ENCODE measurements around the gene CFAP100. TPM values are rescaled to one million over a fixed set of nuclear protein-coding genes. Genes with fewer than 3 reads are reported as not detected.

Gene CFAP100
- total RNA-seq, 1 experiment from 2014 or later = not detected

GRCh38 chr3:126421573-126422119, 26.9 kb downstream of the CFAP100 start:
- DNase-seq (ENCODE audit: low read depth) = no peak

- DNase-seq (ENCODE audit: low read depth) = no peak
Measured at GRCh38 chr3:126422121-126422520, 27.4 kb downstream of the CFAP100 start.

- DNase-seq (ENCODE audit: low read depth) = no peak
Measured at GRCh38 chr3:126422571-126423091, 27.9 kb downstream of the CFAP100 start.

- DNase-seq (ENCODE audit: low read depth) = no peak
Measured at GRCh38 chr3:126423191-126424038, 28.7 kb downstream of the CFAP100 start.

- DNase-seq (ENCODE audit: low read depth) = no peak
Measured at GRCh38 chr3:126424039-126424717, 29.5 kb downstream of the CFAP100 start.

- no peak for DNase-seq (ENCODE audit: low read depth)
Measured at GRCh38 chr3:126424751-126425150, 30.0 kb downstream of the CFAP100 start.

GRCh38 chr3:126431103-126431534, 36.4 kb downstream of the CFAP100 start:
- no peak for DNase-seq (ENCODE audit: low read depth)

- DNase-seq (ENCODE audit: low read depth) = peak; percentile 27
Measured at GRCh38 chr3:126432361-126433104, 37.8 kb downstream of the CFAP100 start.

GRCh38 chr3:126433105-126433430, 38.4 kb downstream of the CFAP100 start:
- no peak for DNase-seq (ENCODE audit: low read depth)

GRCh38 chr3:126433496-126434263, 39.0 kb downstream of the CFAP100 start:
- no peak for DNase-seq (ENCODE audit: low read depth)

GRCh38 chr3:126434264-126434590, 39.5 kb downstream of the CFAP100 start:
- DNase-seq (ENCODE audit: low read depth) = no peak

- DNase-seq (ENCODE audit: low read depth) = no peak
Measured at GRCh38 chr3:126434931-126435411, 40.3 kb downstream of the CFAP100 start.

GRCh38 chr3:126435456-126436315, 41.0 kb downstream of the CFAP100 start:
- DNase-seq (ENCODE audit: low read depth) = no peak

GRCh38 chr3:126436826-126437717, 42.4 kb downstream of the CFAP100 start:
- no peak for DNase-seq (ENCODE audit: low read depth)

GRCh38 chr3:126438186-126438585, 43.5 kb downstream of the CFAP100 start:
- DNase-seq (ENCODE audit: low read depth) = no peak

GRCh38 chr3:126438746-126439145, 44.0 kb downstream of the CFAP100 start:
- DNase-seq (ENCODE audit: low read depth) = no peak

- DNase-seq (ENCODE audit: low read depth) = no peak
Measured at GRCh38 chr3:126439346-126439967, 44.7 kb downstream of the CFAP100 start.

- DNase-seq (ENCODE audit: low read depth) = no peak
Measured at GRCh38 chr3:126439968-126440708, 45.4 kb downstream of the CFAP100 start.

Measured in LHCN-M2 (cell line).